HepG2 (cell line): Measurements from ENCODE around the gene SCAMP3. TPM values are rescaled to one million over a fixed set of nuclear protein-coding genes. Genes with fewer than 3 reads are reported as not detected.

Experiments used
- ATAC-seq: fragments of 200-7000 bp; cut with Tn5 transposase; 3 replicates; pipeline ENCODE4 v1.9.1; 2020; ENCODE audit warnings: mild to moderate bottlenecking, moderate library complexity
- BruUV-seq: library from RNA; stranded (reverse); fragments of 400-500 nt; replicated peaks from 2 replicates; lab custom pipeline; 2021; lab: Mats Ljungman, UMichigan
- CTCF ChIA-PET: fragments of 300-600 bp; formaldehyde crosslinking; extraction: SDS; loops from one replicate; lab custom pipeline; 2021; ENCODE audit warnings: low total read pairs, inconsistent platforms, low intra/inter-chr PET ratio; lab: Yijun Ruan, JAX
- POLR2A ChIA-PET: fragments of 350-600 bp; sonication (Branson Sonifier 250); formaldehyde crosslinking; loops from one replicate; lab custom pipeline; 2020; ENCODE audit warnings: antibody characterized with exemption, inconsistent platforms; lab: Yijun Ruan, JAX
- DNase-seq: peaks from one replicate; pipeline ENCODE4 v3.0.0-alpha.2; 2015; ENCODE audit warnings: low spot score
- FAIRE-seq: peaks from 3 replicates; lab custom pipeline; 2011; peaks lifted over from hg19 to GRCh38; lab: Jason Lieb, UNC
- H2AFZ ChIP-seq: one replicate; pipeline ENCODE4 v1.6.1; 2011; ENCODE audit warnings: low read length, inconsistent platforms
- H3K27ac ChIP-seq: fragments of 300-600 bp; 3 replicates; pipeline ENCODE4 v1.8.0; 2011; ENCODE audit warnings: mixed run types, mild to moderate bottlenecking, mixed read lengths, low read length, inconsistent platforms; ENCODE audit not compliant: insufficient read depth; ENCODE audit errors: extremely low read length
- H3K27me3 ChIP-seq, 2 experiments: fragments of 200-600 bp in 1 of 2; 2 replicates in 1 of 2; 3 replicates in 1 of 2; pipeline versions ENCODE4 v1.6.0 to v1.8.0; 2011; ENCODE audit warnings: low read length in 2 of 2, mild to moderate bottlenecking in 2 of 2, moderate library complexity in 2 of 2, inconsistent platforms in 1 of 2; ENCODE audit not compliant: insufficient read depth in 2 of 2, control insufficient read depth in 1 of 2
- H3K36me3 ChIP-seq, 2 experiments: fragments of 200-600 bp in 1 of 2; replicated peaks in 1 of 2; 2 replicates in 1 of 2; 3 replicates in 1 of 2; pipeline versions ENCODE4 v1.5.1 to v1.8.0; 2011; ENCODE audit warnings: low read length in 2 of 2, inconsistent platforms in 1 of 2; ENCODE audit not compliant: insufficient read depth in 2 of 2, control insufficient read depth in 1 of 2
- H3K4me1 ChIP-seq: 2 replicates; pipeline ENCODE4 v1.5.1; 2012; ENCODE audit warnings: low read length, inconsistent platforms; ENCODE audit not compliant: insufficient read depth
- H3K4me2 ChIP-seq: 2 replicates; pipeline ENCODE4 v1.6.0; 2011; ENCODE audit warnings: low read depth, low read length, inconsistent platforms
- H3K4me3 ChIP-seq, 3 experiments: fragments of 200-600 bp in 1 of 3; sonication (generic), shearing (Covaris generic) in 1 of 3; replicated peaks in 1 of 3; 2 replicates each; pipeline ENCODE4 v1.5.1; 2011 to 2016; ENCODE audit warnings: low read length in 3 of 3, inconsistent platforms in 2 of 3, low read depth in 2 of 3, mild to moderate bottlenecking in 2 of 3, control low read depth in 1 of 3, mixed read lengths in 1 of 3; ENCODE audit not compliant: insufficient read depth in 1 of 3
- H3K79me2 ChIP-seq: one replicate; pipeline ENCODE4 v1.6.1; 2011; ENCODE audit warnings: low read length, inconsistent platforms; ENCODE audit not compliant: insufficient read depth
- H3K9ac ChIP-seq: 2 replicates; pipeline ENCODE4 v1.6.0; 2011; ENCODE audit warnings: mild to moderate bottlenecking, low read depth, low read length, inconsistent platforms; ENCODE audit not compliant: insufficient read depth
- H3K9me3 ChIP-seq: 2 replicates; pipeline ENCODE4 v1.5.1; 2012; ENCODE audit warnings: mild to moderate bottlenecking, low read length
- H4K20me1 ChIP-seq: 2 replicates; pipeline ENCODE4 v1.6.0; 2011; ENCODE audit warnings: inconsistent platforms, mild to moderate bottlenecking, low read length, moderate library complexity; ENCODE audit not compliant: insufficient read depth
- FOXK1 ChIP-seq: sonication (generic); formaldehyde crosslinking; IDR thresholded peaks from 2 replicates; pipeline ENCODE4 v1.4.0; 2020; ENCODE audit warnings: low read depth, missing genetic modification reagents, borderline replicate concordance
- HNRNPL ChIP-seq: fragments of 200-400 bp; formaldehyde crosslinking; IDR thresholded peaks from 2 replicates; pipeline ENCODE4 v1.6.1; 2017; ENCODE audit warnings: mild to moderate bottlenecking, low read depth, low read length
- NPAS2 ChIP-seq: sonication (generic); formaldehyde crosslinking; IDR thresholded peaks from 2 replicates; pipeline ENCODE4 v1.8.0; 2022; ENCODE audit warnings: mild to moderate bottlenecking, missing genetic modification reagents, borderline replicate concordance
- RAD21 ChIP-seq: fragments of 450-650 bp; formaldehyde crosslinking; IDR thresholded peaks from 2 replicates; pipeline ENCODE4 v1.5.0; 2020; ENCODE audit warnings: mild to moderate bottlenecking
- SRSF4 ChIP-seq: fragments of 200-400 bp; formaldehyde crosslinking; IDR thresholded peaks from one replicate; pipeline ENCODE4 v1.6.1; 2018; ENCODE audit warnings: mild to moderate bottlenecking, low read depth, low read length, moderate library complexity; ENCODE audit not compliant: poor library complexity, severe bottlenecking
- TEAD2 ChIP-seq: sonication (generic); formaldehyde crosslinking; IDR thresholded peaks from 2 replicates; pipeline ENCODE4 v1.9.0; 2021; ENCODE audit warnings: missing genetic modification reagents
- ZFAT ChIP-seq: sonication (generic); formaldehyde crosslinking; conservative IDR thresholded peaks from 2 replicates; pipeline ENCODE4 v1.8.1; 2023; ENCODE audit warnings: missing genetic modification reagents, inconsistent platforms
- ZFP36L1 ChIP-seq: sonication (generic); formaldehyde crosslinking; IDR thresholded peaks from 2 replicates; pipeline ENCODE4 v1.8.0; 2022; ENCODE audit warnings: mild to moderate bottlenecking, missing genetic modification reagents, moderate library complexity
- ZFYVE20 ChIP-seq: sonication (generic); formaldehyde crosslinking; IDR thresholded peaks from 2 replicates; pipeline ENCODE4 v1.8.0; 2023; ENCODE audit warnings: low read depth, mild to moderate bottlenecking, moderate library complexity, missing genetic modification reagents, borderline replicate concordance
- ZNF296 ChIP-seq: sonication (generic); formaldehyde crosslinking; conservative IDR thresholded peaks from 2 replicates; pipeline ENCODE4 v1.5.0; 2020; ENCODE audit warnings: mild to moderate bottlenecking, missing genetic modification reagents
- ZNF451 ChIP-seq: sonication (generic); formaldehyde crosslinking; IDR thresholded peaks from 2 replicates; pipeline ENCODE4 v1.5.0; 2020; ENCODE audit warnings: mild to moderate bottlenecking, missing genetic modification reagents
- ZNF546 ChIP-seq: sonication (generic); formaldehyde crosslinking; conservative IDR thresholded peaks from 2 replicates; pipeline ENCODE4 v1.8.1; 2023; ENCODE audit warnings: mild to moderate bottlenecking, missing genetic modification reagents
- ZNF614 ChIP-seq: IDR thresholded peaks from 2 replicates; pipeline ENCODE4 v1.6.1; 2018; ENCODE audit warnings: missing biosample characterization, missing genetic modification reagents, inconsistent platforms, borderline replicate concordance
- ZNF782 ChIP-seq: sonication (generic); formaldehyde crosslinking; IDR thresholded peaks from 2 replicates; pipeline ENCODE4 v1.4.0; 2020; ENCODE audit warnings: missing genetic modification reagents, mild to moderate bottlenecking, borderline replicate concordance
- ZNF841 ChIP-seq: sonication (generic); formaldehyde crosslinking; IDR thresholded peaks from 2 replicates; pipeline ENCODE4 v1.8.1; 2023; ENCODE audit warnings: missing genetic modification reagents, borderline replicate concordance
- WGBS: methylation state at CpG from one replicate; pipeline ENCODE4 v1.1.6; 2017; ENCODE audit warnings: low lambda C conversion rate; 5-methylcytosine and 5-hydroxymethylcytosine counted together
- in situ Hi-C: cut with HindIII; loops from 2 replicates; pipeline ENCODE4 v1.10.0; 2017; ENCODE audit warnings: low pct_unique_long_range_greater_than_20kb; ENCODE audit not compliant: extremely low pct_ligation_motif_present
- intact Hi-C: fragments of 100-400 bp; cut with micrococcal nuclease; formaldehyde crosslinking; loops from one replicate; pipeline ENCODE4 v1.10.0; 2022; ENCODE audit not compliant: unreplicated experiment
- polyA plus RNA-seq, 8 experiments: library from polyadenylated mRNA; depleted of rRNA in 3 of 8; stranded (reverse) in 7 of 8; unstranded in 1 of 8; fragments of >200 nt; fragmentation: Illumina TruSeq in 4 of 8; extraction: Trizol in 4 of 8; gene quantifications; 2 replicates each; pipeline versions ENCODE4 v1.2.1 to v1.2.3, GENCODE V29; 2011 to 2016; ENCODE audit warnings: low read depth in 4 of 8, missing spikeins in 1 of 8, mixed read lengths in 1 of 8; ENCODE audit not compliant: insufficient read depth in 1 of 8
- total RNA-seq, 5 experiments: library from RNA; depleted of rRNA; stranded (reverse); fragments of >200 nt; fragmentation: Illumina TruSeq; extraction: Trizol; gene quantifications; 2 replicates each; pipeline ENCODE4 v1.2.3, GENCODE V29; 2016; ENCODE audit warnings: low read depth in 1 of 5
- TF ChIP-seq, protein P1 (sequence below), 2 experiments: sonication (generic) in 1 of 2; formaldehyde crosslinking in 1 of 2; IDR thresholded peaks; 2 replicates each; pipeline versions ENCODE4 v1.4.0 to v1.6.1; 2018 to 2020; ENCODE audit warnings: missing genetic modification reagents in 2 of 2, borderline replicate concordance in 1 of 2, low read depth in 1 of 2, mild to moderate bottlenecking in 1 of 2, missing biosample characterization in 1 of 2
- TF ChIP-seq, protein P2 (sequence below): sonication (generic); formaldehyde crosslinking; IDR thresholded peaks from 2 replicates; pipeline ENCODE4 v1.5.0; 2020; ENCODE audit warnings: missing genetic modification reagents, mild to moderate bottlenecking, borderline replicate concordance

Gene SCAMP3
- total and polyA plus RNA-seq, 2 of the 13 experiments (the other 11 are each of a cell fraction or from before 2014, with no cell fraction given): 46.8 to 83.3 TPM

DNA sequence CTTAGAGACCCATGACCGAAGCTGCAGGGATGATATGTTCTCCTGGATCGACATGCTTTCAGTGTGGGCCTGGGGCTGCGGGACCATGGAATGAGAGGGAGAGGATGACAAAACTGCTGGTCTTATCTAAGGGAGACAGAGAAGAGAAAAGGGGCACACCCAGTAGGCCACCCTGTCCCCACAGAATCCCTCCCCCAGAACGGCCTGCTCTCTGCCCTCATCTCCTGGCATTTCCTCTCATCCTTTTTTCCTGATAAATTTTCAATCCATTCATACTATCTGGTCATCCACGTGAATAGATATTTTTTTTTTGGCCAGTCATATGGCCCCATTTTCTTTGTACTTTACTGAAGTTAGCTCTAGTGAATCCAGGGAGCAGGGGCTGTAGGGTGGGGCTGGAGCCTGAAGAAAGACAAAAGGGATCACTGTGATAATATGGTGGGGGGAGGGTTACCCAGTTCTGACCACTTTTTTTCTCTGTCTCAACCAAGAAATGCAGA lies 39.2 kb upstream of the SCAMP3 start, which contains the start of gene PKLR (continued):
- TF ChIP-seq, protein P1, sequence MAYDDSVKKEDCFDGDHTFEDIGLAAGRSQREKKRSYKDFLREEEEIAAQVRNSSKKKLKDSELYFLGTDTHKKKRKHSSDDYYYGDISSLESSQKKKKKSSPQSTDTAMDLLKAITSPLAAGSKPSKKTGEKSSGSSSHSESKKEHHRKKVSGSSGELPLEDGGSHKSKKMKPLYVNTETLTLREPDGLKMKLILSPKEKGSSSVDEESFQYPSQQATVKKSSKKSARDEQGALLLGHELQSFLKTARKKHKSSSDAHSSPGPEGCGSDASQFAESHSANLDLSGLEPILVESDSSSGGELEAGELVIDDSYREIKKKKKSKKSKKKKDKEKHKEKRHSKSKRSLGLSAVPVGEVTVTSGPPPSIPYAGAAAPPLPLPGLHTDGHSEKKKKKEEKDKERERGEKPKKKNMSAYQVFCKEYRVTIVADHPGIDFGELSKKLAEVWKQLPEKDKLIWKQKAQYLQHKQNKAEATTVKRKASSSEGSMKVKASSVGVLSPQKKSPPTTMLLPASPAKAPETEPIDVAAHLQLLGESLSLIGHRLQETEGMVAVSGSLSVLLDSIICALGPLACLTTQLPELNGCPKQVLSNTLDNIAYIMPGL (CRISPR knock-in tag; IDR thresholded peaks at IDR 0.05; ENCODE audit: borderline replicate concordance in 1 of 2, low read depth in 1 of 2): peak in 1 of 2 experiments; percentile 3; a peak in 1 of 4 replicates
- TF ChIP-seq ZNF546 (CRISPR knock-in tag): 0 out of 2 replicates have a peak, but pooled peaks have one; percentile 31
- TF ChIP-seq ZFP36L1 (CRISPR knock-in tag): 0 out of 2 replicates have a peak, but pooled peaks have one; percentile 14
- no peak for TF ChIP-seq ZFYVE20 (CRISPR knock-in tag)

DNA sequence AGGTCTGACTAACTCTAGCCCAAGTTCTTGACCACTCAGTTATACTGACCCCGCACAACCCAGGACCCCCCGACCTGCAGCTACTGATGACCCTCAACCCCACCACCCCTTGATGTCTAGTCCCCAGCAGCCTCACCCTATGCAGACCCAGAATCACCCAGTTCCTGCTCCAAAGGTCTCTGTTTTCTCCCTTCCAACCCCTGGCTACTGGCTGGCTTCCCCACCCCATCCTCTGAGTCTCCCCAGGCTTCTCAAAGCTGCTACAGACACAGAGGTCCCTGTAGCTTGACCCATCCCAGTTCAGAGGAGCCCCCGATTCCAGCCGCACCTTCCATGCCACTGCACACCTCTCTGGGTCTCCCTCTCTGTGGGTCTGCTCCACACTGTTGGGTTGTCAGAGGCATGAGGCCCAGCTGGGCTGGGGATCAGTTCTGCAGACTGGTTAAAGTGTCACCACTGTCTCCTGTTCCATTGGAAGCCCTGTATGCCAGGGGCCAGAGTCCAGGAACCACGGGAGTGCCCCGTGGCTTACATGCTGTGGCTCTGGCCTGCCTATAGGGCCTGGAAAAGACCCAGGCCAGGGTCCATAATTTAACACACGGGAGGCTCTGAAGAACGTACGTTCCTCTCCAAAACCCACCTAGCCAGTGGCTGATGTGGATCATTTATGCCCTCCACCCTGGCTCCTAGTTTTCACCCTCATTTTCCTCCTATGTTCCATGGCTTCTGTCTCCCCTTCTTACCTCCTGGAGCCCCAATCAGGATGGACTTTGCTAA lies 38.6 kb upstream of the SCAMP3 start:
- intact Hi-C loops: loop anchor here (10.0 kb wide), 1 partner anchor 96 kb away; the partner anchor contains the start of genes MTX1 and THBS3
- whole genome bisulfite sequencing: 2% methylated on average over 7 of the region's 9 CpGs
- TF ChIP-seq HNRNPL: peak; percentile 80; the same call in 1 of the 2 replicates
- TF ChIP-seq RAD21 (CRISPR knock-in tag): peak; percentile 49
- TF ChIP-seq TEAD2 (CRISPR knock-in tag): no peak
- peak; percentile 80; the same call in 1 of the 2 replicates for TF ChIP-seq ZNF782
- no peak for TF ChIP-seq SRSF4
- TF ChIP-seq, protein P2, sequence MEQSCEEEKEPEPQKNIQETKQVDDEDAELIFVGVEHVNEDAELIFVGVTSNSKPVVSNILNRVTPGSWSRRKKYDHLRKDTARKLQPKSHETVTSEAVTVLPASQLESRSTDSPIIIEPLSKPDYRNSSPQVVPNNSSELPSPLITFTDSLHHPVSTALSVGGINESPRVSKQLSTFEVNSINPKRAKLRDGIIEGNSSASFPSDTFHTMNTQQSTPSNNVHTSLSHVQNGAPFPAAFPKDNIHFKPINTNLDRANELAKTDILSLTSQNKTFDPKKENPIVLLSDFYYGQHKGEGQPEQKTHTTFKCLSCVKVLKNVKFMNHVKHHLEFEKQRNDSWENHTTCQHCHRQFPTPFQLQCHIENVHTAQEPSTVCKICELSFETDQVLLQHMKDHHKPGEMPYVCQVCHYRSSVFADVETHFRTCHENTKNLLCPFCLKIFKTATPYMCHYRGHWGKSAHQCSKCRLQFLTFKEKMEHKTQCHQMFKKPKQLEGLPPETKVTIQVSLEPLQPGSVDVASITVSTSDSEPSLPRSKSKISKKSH (CRISPR knock-in tag): 0 out of 2 replicates have a peak, but pooled peaks have one; percentile 20
- no peak for TF ChIP-seq ZFAT (CRISPR knock-in tag)
- TF ChIP-seq ZNF296 (CRISPR knock-in tag): no peak
- TF ChIP-seq NPAS2 (CRISPR knock-in tag): no peak
- TF ChIP-seq ZNF841 (CRISPR knock-in tag): no peak
- TF ChIP-seq ZNF614 (CRISPR knock-in tag): peak; percentile 93; the same call in 1 of the 2 replicates
- peak; percentile 88; the same call in 1 of the 2 replicates for TF ChIP-seq ZNF451 (CRISPR knock-in tag)
- TF ChIP-seq FOXK1 (CRISPR knock-in tag): no peak

More for the DNA sequence above, 38.6 kb upstream of the SCAMP3 start:
- Histone ChIP-seq H3K4me1 (peaks cover 74% of the 10 kb centered on the region), H3K27me3 (no peaks in the 10 kb centered on the region; a peak in 1 of 5 replicates), H3K79me2 (peaks cover 11% of the 10 kb centered on the region), H2AFZ (peak overlapping the region; percentile 61), H3K36me3 (no peaks in the 10 kb centered on the region; a peak in 1 of 5 replicates), H3K4me3 (peak overlapping the region; percentile 28 to 69 (median 44); a peak in 5 of 6 replicates), H4K20me1 (no peaks in the 10 kb centered on the region), H3K27ac (peak overlapping the region; percentile 95), H3K9me3 (no peaks in the 10 kb centered on the region), H3K9ac (peak overlapping the region; percentile 77), H3K4me2 (peak overlapping the region; percentile 89)
- ATAC-seq (peak; percentile 94), FAIRE-seq (peak; percentile 79), DNase-seq (peak; percentile 77)
- no TSS peak for BruUV-seq
- POLR2A ChIA-PET: interaction anchor here (0.7 to 2.9 kb wide), 8 partner anchors 9 to 46 kb away, joined by 3 to 17 read pairs (median 3); partner anchors contain the start of genes CLK2, ENTREP3 and SCAMP3
- CTCF ChIA-PET: no interaction called here
- in situ Hi-C loops: loop anchor here (10.0 kb wide), 1 partner anchor 46 kb away; the partner anchor contains the start of gene ENTREP3
